Stimulated activated CD4-positive, alpha-beta T cell treated with anti-CD3 and anti-CD28 coated beads, Interleukin-4, amount 100 ng/mL, for 1 hour (primary cell): ENCODE data around the gene FN1.
"Not testable (repeated sequence)": the region's sequence is repeated elsewhere in the genome, so short reads cannot be mapped to it uniquely, and the experiment has no call there.

Experiments
- DNase-seq: peaks from one replicate; pipeline ENCODE4 v3.0.0-alpha.2; 2020

FN1 gene

DNA sequence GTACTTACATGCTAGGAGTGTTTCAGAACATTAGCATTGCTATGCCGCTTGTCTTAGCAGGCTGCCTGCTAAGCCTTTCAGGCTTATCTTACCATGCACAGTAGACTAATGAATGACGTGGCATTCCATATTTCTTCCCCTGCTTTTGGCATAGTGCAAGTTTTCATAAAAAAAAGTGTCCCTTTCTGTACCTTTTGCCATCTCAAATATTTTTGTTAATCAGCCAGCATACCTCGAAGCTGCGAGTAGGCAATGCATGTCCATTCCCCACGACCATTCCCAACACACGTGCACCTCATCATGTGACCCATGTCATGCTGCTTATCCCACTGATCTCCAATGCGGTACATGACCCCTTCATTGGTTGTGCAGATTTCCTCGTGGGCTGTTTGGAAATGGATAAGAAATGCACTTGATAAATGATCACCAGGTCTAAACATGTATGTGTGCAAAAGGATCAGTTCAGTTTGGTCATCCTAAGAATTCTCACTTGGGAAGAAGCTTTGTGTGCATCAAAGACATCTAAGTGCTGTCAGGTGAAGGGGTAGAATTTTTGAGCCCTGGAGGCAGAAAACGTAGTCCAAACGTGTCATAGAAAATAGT is 13.9 kb downstream of the FN1 start:
- no peak for DNase-seq

DNA sequence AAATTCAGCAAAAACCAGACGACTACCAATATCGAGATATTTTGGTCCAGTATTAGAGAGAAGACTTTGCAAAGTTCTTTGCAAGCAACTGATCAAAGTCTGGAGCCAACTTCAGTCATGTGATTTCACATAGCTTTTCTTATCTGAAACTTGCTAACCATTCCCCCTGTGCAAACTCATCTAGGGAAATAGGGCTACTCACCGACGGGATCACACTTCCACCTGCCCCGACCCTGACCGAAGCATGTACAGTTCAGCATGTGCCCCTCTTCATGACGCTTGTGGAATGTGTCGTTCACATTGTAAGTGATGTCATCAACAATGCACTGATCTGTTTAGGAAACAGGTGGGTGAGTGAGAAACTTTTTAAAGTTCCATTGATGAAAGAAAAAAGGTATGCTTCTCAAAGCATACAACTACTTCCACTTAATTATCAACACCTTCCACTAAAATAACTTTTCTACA is 15.4 kb downstream of the FN1 start:
- no peak for DNase-seq

- DNase-seq: no peak
Observed at GRCh38 chr2:215419769-215420470, 15.9 kb downstream of the FN1 start.

DNA sequence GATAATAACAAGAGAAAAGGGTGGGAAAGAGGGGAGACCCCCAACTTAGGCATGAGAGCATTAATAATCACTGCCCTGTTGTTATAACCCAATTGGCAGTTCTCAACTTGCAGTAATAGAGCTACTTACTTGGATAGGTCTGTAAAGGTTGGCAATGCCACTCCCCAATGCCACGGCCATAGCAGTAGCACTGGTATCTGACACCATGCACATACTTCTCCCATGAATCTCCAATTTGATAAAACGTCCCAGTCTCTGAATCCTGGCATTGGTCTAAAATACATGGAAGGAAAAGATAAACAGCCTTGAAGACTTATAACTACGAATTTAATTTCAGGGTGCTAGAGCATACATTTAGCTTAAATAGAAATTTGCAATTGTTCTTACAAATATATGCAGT is 16.8 kb downstream of the FN1 start:
- DNase-seq: no peak

DNA sequence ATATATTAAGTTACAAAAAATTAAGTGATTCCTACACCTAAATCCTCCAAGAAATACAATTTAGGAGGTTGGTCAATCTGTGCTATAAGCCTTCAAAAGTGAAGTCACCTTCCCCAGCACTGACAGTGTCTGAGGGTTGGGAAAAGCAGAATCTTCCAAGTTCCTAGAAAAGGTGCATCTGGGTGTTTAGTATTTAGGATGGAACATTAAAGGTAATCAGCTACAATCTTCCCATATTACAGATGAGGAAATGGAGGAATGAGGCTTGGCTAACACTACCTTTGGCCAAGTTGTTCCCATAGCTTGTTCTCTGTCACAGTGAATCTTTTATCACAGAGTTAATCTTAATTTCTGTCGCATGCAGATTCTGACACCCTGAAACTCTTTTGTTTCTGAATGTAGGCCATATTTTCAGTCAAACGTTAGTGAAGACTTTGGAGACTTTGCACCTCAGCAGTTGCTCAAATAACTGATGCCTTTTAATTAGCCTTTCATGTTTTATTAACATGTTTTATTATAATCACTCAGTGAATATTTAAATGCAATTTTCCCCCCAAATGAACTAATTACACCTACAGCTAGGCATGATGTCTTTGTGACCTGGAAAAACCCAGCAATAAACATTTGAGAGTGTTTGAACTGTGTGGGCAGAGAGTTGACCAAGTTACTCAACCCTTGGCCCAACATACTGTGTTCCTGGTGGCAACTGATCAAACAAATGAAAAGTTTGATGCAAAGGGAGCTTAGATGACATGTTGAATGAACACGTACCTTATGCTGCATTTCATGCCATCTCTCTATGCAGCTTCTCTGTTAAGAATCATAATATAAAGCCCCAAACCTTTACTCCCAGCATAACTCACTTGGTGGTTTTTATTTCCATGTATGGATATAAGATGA is 17.6 kb downstream of the FN1 start:
- DNase-seq: no peak

DNA sequence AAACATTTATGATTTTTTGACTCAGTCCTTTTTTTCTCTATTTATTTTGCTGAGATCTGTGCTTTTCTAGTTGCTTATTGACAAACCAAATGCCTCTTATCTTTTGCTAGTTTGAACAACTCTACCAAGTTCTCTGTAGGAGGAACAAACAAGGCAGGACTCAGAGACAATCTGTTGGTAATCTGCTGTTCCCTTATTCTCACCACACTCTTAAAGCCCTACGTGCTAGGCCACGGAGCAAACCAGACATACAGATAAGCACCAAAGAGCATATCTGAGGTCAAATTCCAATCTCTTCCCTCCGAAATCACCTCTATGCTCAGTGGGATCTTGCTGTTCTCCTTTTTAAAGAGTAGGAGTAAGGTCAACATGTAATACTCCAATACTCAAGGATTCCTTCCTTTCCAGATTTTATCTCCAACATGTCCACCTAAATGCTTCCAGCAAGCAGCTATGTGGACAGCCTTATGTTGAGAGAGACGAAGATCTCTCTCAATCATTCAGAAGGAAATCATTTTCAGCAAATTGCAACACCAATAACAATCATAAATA is 18.4 kb downstream of the FN1 start:
- DNase-seq: no peak

DNA sequence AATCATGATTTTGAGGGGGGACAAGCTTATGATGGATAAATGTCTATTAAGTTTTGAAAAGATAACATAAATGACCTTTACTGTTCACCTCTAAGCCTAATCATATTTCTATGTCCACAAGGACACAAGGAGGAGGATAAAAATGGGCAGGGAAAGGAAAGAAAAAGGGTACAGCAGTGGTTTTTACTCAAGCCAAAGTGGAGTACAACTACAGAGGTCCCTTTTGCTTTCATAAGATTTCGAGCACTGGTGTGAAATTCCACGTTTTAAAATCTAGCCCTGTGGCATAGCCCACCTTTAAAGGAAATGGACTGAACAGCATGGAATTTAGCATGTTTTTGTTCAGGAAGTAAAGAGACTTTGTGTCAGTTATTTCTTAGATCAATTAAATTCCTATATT is 19.2 kb downstream of the FN1 start:
- no peak for DNase-seq

DNA sequence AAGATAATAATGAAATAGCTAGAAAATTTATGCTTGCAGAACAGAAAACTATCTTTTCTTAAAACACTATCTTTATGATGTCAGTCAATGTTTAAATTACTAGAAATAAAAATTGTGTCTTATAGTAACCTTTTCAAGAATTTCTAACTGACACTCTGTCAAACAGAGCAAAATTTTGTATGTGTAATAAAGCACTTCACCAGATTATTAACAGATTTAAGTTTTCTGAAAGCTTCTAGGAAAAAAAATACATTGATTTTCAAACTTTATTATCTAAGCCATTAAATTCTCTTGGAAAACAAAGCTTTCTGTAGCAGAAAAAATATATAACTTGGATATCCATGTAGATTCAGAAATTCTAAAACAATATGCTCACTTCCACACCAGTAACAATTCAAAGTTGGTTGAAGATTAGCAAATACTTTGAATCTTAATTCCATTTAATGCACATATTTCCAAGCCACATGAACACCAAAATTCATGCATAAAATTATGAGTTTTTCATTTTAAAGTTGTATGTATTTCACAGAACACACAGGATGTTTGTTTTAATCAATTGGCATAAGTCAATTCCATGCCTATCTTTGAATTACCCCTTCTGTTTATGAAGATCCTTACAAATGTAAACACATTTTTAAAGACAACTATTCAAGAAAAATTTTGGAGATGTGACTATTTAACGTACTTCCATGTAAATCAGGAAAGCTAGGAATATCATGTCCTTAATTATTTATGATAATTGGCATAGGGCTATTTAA is 19.9 kb downstream of the FN1 start:
- DNase-seq: no peak

DNA sequence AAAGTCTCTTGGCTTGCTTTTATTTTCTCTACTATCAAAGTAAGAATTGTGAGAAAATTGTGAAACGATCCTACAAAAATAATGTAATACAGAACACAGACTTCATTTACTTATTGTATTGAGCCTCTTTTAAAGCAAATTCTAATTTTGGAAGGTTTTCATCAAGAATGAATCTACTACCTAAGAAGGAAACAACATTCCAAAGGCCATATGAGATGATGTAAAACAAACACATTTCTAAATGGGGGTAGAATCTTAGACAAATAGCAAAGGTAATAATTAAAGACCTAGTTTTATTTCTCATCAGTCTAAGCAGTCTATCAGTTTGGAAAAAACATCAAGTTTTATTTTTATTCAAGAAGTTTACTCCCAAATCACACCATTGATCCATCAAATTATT is 20.6 kb downstream of the FN1 start:
- no peak for DNase-seq

GRCh38 chr2:215414674-215415073 is 21.2 kb downstream of the FN1 start:
- no peak for DNase-seq

DNA sequence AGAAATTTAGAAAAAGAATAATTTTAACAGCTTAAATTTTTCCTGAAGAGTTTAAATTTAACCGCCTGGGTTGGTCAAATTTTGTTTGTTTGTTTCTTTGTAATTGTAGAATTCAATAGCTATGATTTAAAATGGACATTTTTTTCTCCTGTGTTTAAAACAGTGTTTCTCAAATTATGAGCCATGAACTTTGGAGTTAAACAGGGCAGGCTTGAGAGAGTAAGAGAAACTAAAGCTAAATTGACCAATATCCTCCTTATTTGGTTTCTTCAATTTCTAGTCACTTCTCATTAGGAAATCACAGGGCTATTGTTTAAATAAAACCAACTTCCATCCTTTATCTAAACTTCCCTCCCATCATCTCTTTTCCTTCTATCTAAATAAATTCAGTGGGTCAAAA is 21.9 kb downstream of the FN1 start:
- DNase-seq: no peak

DNA sequence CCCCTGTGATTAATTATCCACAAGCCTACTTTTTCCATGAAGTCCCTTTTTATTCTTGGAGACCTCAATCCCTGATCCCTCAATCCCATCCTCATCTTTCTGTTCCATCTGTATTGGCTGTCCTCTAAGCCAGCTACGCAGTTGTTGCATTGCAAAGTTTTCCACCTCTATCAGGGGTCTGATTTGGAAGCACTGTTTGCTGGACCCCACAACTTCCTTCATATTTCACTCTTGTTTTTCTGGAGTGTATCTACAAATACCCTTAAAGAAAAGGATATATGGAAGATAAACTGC is 22.4 kb downstream of the FN1 start:
- no peak for DNase-seq

DNA sequence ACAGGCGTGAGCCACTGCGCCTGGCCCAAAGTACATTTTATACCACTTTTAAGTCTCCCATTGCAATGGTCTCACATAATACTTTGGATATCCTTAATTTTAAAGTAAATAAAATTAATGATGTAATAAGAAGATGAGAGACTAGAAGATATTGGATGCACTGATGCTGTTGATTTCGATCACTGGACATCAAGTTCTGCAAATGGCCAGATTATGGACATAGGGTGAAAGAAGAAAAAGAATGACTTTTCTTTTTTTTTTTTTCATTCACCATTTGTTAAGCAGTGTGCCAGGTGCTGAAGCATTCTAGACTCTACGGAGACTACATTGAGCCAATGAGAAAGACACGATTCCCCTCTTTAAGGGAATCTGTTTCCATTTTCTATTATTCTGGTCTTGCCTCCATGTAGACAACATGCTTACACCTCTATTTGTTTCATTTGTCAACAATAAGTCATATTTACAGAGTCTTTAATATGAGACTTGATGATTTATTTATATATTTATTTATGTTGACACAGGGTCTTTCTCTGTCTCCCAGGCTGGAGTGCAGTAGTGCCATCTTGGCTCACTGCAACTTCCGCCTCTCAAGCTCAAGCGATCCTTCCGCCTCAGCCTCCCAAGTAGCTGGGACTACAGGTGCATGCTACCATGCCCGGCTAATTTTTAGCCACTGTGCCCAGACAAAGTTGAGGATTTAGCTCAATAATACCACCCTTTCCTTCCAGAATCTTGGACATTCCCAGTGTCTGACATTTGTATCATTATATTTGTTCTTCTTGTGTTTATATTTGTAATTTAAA is 23.7 kb downstream of the FN1 start:
- no peak for DNase-seq

DNA sequence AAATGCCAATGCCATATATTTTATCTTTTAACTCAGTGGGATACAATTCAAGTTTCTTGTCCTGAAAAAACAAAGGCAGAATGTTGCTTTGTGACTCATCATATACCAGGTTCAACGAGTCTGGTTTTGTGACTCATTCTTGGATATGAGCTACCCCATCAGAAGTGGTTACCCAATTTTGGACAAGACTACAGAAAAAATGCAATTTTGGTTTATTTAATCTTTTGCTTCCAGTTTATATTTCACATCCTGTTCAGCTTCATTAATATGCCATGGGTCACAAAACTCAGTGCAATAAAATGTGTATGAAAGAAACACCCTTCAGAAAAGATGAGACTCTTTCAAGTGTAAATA is 25.0 kb downstream of the FN1 start:
- DNase-seq: no peak

DNA sequence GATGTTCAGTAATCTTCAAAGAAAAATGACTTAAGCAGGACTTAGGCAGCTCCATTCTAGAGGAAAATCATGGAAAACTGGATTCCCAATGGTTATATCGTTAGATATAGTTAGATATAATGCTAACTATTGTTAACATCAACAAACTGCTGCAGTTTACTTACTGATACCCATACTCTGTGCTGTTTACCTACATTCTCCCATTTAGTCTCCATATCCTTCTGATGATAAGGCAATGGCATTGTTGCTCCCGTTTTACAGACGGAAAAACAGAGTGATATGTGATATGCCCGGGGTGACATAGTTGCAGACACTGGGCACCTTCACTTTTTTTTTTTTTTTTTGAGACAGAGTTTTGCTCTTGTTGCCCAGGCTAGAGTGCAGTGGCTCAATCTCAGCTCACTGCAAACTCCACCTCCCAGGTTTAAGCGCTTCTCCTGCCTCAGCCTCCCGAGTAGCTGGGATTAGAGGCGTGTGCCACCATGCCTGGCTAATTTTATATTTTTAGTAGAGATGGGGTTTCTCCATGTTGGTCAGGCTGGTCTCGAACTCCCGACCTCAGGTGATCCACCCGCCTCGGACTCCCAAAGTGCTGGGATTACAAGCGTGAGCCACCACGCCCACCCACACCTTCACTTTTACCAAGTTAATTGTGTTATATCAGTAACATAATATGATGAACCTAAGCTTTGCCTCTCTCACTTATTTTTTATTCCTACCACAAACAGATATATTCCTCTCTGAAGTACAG is 25.5 kb downstream of the FN1 start:
- not testable (repeated sequence) for DNase-seq

GRCh38 chr2:215409331-215410127 is 26.3 kb downstream of the FN1 start:
- no peak for DNase-seq

DNA sequence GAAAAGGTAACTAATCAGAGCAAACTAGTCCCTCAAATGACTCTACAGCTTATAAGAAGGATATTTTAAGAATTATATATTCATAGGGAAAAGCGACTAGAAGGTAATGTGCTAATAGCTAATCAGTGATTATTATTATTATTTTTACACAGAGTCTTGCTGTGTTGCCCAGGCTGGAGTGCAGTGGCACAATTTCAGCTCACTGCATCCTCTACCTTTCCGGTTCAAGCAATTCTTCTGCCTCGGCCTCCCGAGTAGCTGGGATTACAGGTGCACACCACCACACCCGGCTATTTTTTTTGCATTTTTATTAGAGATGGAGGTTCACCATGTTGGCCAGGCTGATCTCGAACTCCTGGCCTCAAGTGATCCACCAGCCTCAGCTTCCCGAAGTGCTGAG is 27.4 kb downstream of the FN1 start:
- DNase-seq: not testable (repeated sequence)

- no peak for DNase-seq
Observed at GRCh38 chr2:215407590-215408264, 28.1 kb downstream of the FN1 start.

- DNase-seq: no peak
Observed at GRCh38 chr2:215407061-215407460, 28.8 kb downstream of the FN1 start.
